ENCODE results near the gene LTB4R. TPM values are rescaled to one million over a fixed set of nuclear protein-coding genes. Genes with fewer than 3 reads are reported as not detected.
A peak's percentile ranks its signal among the peaks of the same experiment; 100 is the strongest.

The LTB4R gene
- total RNA-seq, 1 donor from 2014 or later: 1.3 TPM

DNA sequence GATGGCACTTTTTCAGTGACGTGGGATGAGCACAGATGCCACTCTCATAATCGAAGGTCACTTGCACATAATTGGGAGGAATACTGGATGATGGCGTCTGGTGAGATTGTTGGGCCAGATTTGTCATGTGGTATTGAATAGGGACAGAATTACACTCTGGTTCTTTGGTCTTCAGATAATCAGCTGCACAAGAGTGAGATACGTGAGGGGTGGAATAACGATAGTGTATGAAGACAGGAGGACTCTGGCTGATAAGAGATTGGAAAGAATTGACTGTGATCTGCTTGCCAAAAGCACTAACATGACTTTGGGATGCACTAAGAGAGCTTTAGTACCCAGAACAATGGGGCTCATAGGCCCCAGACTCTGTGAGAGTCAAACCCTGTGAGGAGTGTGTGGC, 32.9 kb upstream of the LTB4R start:
- DNase-seq (ENCODE audit: low read depth): no peak

DNA sequence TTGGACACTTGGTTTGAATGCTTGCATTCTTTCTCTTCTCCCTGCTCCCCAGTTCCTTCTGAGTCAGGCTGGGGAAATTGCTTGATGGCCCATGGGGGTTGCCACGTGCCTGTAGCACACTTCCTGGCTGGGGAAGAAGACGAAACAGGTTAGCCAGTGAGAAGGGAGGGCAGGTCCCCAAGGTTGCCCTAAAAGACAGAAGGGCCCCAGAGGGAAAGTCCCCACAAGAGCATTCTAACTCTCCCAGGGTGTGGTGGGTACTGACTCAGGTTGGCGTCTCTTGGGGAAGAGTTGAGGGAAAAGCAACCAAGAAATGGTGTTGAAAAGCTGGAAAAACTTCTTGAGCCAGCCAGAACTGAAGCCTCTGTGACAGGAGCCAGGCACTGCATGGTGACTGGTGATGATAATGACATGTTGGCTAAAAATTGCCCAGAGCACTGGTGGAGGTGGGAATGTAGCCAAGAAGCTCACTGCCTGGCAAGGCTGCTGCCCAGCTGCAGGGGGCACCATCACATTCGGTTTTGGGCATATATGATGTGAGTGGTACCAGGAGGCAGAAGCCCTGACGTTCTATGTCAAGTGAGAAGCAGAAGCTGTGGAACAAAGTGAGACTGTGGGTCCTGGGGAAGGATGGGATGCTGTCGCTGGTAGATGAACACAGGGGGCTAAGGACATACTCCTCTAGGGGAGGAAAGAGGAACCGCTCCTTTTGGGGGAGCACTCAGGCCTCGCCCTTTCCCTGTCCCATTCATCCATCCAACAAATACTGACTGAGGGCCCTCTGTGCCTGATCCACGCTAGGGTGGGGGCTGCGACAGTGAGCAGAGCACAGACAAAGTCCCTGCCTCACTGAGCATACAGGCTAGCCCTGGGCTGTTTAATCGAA, 31.8 kb upstream of the LTB4R start:
- peak; percentile 25 for DNase-seq (ENCODE audit: low read depth)

DNA sequence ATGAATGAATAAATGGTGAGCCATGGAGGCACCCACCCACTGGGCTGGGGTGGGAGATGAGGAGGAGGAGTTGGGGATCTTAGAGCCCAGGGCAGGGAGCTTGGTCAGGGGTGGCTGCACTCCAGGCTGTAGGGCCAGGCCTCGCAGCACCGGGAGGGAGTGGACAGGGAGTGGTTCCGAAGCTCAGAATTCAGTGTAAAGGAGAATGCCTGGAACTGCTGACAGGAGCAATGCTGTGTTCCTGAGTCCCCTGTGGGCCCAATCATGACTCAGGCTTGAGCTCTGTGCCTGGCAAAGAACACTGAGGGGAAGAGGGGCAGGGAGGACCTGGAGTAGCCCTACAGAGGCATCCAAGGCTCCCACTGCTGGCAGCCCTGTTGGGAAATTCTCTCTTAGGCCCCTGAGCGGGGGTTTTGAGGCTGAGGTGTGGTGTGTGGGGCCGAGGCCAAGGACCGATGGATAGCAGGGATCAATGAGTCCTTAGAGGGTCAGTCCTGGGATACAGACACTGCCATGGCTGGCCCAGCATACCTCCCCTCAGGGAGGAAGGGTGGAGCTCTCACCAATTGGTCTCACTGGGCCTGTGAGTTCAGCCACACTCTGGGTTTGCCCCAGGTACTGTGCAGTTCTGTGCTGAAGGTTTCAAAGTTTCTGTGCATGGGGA, 30.4 kb upstream of the LTB4R start:
- DNase-seq (ENCODE audit: low read depth): peak; percentile 11

DNA sequence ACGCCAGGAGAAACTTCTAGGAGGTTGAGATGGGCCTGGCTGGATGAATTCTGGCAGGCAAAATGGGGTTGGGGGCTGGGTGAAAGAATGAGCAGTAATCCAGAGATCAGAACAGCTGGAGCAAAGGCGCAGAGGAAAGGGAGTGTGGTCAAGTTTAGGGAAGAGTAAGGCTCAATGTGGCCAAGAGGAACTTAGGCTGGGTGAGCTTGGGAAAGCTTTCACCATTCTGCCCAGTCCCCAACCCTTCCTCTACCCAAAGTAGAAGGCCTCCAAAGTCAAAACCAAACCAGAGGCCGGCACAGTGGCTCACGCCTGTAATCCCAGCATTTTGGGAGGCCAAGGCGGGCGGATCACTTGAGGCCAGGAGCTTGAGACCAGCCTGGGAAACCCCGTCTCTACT, 29.7 kb upstream of the LTB4R start:
- DNase-seq (ENCODE audit: low read depth): no peak

DNA sequence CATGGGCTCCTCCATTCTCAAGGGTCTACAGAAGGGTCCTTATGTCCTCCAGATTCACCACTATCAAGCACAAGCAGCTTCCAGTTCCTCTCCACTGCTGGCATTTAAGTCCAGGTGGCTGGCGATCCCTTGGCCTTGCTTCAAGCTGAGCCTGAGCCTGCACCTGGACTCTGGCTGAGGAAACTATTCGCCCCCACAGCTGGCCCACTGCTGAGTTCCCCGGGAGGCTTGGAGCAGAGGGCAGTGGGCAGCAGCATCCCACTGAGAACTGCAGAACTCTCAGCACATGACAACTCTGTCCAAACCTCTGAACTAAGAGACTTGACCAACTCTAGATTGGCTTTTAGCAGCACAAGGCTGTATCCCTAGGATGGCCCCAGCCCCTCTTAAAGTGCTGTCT, 28.6 kb upstream of the LTB4R start:
- no peak for DNase-seq (ENCODE audit: low read depth)

DNA sequence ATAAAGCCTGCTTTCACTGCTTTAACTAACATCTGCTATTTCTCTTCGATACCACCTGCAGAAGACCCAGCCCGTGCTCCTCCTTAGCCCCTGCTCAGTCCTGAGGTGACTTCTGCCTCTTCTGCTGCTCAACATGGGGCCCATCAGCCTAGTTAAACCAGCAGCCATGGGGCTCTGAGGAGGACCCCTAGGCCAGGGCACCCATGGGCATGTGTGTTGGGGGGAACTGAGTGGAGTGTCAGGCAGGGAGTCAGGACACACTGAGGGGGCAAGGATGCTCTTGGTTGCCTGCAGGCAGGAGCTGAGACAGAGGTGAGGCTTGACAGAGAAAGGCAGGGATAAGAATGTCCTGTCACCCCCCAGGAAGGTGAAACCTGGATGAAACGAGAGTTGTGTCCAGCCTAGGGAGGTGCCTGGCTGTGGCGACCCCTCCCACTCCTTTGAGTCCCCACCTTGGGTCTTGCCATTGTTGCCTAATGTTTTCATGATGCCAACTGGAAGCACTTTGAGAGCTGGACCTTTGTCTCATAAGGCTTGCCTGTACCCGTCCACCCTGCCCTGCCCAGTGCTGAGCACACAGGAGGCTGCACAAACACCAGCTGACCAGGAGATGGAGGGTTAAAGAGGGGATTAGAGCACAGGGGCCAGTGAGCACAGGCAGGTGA, 27.4 kb upstream of the LTB4R start:
- DNase-seq (ENCODE audit: low read depth): no peak

DNA sequence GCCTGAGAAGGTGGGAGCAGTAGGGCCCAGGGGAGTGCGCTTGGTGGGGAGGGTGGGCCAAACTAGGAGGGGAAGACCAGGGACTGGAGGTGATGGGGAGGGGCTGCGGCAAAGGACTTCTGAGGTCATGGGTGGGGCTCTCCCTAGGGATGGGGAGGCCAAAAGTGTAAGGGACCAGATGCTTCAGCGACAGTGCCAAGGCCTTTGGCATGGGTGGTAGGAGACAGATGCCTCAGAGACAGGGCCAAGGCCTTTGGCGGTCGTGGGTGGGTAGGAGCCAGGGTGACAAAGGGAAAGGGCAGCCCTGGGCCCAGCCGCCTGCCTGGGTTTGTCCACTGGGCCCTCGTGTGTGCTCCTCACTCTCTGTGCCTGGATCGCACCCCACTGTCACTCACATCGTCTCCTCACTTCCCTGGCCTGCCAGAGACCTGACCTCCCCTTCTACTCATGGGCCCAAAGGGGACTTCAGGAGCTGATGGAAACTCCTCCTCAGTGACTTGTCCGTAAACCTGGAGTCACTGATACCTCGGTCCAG, 26.7 kb upstream of the LTB4R start:
- no peak for DNase-seq (ENCODE audit: low read depth)

DNA sequence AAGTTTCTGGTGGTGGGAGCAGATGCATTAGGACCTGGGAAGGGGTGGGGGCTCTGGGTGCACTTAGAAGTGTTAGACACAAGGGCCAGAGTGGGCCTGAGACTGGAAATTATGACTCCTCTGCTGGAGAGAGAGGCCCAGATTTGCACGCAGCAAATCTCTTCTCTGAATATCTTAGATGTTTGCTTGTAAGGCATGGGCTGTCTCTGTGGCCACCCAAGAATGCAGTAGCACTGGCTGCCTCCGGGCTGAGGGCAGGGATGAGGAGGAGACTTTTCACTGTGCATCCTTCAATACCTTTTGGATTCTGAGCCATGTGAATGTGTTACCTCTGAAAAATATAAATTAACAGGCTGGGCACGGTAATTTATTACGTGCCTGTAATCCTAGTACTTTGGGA, 26.0 kb upstream of the LTB4R start:
- no peak for DNase-seq (ENCODE audit: low read depth)

DNA sequence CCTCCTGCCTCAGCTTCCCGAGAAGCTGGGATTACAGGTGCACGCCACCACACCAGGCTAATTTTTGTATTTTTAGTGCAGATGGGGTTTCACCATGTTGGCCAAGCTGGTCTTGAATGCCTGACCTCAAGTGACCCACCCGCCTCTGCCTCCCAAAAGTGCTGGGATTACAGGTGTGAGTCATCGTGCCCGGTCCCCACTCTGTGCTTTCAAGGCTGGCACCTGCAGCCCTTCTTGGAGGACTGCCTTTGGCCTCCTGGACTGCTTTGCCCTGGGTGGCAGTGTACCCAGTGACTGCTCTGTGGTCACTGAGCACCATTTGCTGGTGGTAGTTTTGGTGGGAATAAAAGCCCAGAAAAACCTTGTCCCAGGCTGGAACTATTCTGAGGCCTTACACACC, 24.3 kb upstream of the LTB4R start:
- DNase-seq (ENCODE audit: low read depth): no peak

DNA sequence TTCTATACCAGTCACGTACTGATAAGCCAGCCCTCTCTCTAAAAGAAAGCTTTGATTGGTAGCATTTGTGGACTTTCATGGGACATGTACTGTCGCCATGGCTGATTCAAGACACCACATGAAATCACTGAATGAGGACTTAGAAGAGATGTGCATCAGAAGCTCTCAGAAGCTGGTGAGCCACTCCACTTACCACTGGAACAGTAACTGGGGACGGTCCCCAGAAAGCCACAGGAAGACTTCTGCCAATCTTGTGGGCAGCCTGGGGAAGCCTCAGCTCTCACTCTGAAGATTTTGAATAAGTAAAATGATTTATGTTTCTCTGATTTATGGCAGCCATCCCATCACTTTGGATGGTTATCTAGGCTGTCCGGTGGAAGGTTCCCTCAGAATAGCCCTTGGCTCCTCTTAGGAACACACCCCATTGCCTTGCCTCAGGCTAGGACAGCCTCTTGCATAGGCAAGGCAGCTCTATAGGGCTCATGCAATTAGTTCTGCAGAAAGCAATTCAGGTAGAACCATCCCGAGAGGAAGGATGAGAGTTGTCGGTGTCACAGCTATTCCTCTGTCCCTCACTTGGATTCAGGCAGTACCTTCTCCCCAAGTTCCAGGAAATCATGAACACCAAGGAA, 21.5 kb upstream of the LTB4R start:
- no peak for DNase-seq (ENCODE audit: low read depth)

DNA sequence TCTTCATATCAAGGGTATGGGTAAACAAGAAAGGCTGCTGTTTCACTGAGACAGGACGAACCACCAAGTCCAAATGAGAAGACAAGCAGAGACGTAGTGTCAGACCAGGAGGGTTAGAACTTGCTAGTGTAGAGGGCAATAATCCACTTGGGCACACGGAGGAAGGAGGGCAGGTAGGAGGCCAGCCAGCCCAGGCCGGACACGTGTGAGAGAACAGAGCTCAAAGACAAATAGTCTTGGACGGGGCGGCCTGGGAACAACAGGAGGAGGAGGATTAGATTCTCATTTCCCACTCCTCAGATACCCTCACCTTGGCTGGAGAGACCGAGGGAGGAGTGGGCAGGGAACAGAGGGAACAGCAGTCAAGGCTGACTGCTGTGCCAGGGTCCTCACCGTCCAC, 20.6 kb upstream of the LTB4R start:
- no peak for DNase-seq (ENCODE audit: low read depth)

DNA sequence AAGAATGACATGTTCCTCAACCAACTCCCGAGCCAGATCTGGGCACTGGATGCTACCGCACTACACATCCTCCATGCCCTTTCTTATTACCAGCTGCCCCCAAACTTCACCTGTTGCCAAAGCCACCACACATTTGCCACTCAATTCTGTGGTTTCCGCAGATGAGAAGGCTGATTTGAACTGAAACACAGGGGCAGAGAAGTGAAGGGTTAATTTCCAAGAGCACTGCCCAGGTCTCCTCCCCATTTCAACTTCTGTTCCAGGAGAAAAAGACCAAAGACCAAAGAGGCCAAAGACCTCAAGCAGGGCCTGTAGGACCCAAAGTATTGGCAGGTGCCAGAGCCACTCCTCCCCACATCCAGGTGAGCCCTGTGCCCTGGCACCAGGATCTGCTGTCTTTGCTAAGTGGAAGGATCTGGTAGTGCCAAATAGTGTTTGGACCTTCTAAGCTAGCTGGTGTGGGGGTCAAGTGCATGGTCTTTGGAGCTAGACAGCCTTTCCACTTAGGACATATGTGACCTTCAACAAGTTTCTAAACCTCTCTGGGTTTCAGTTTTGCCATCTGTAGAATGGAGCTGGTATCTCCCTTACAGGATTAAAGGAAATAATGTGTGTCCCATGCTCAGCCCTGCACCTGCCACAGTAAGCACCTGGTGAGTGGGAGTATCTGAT, 19.7 kb upstream of the LTB4R start:
- DNase-seq (ENCODE audit: low read depth): no peak

DNA sequence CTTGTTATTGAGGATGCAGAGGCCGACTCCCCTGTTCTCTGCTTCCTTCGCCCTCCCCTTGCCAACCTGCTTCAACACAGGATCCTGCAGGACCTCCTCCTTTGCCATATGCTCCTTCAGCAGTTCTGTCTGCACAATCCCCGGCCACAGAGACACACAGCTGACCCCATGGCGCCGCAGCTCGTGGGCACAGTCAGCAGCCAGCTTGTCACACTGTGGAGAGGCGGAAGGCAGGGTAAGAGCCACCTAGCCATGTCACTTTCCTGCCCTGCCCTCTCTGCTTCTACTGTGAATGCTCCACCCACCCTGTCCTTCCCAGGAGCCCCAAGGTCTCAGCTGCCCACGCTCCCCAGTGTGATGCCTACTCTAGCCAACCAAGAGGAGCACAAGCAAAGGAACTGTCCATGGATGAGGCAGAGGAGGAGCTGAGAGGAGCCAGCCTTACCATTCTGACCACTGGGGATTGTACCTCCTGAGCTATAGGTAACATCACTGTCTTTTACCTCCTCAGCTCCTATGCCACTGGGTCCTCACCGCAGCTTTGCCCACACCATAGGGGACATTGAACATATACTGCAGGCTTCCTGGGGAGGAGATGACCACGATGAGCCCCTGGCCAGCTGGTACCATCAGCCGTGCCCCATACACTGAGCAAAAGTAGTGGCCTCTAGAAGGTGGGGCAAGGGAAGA, 19.0 kb upstream of the LTB4R start:
- DNase-seq (ENCODE audit: low read depth): no peak

DNA sequence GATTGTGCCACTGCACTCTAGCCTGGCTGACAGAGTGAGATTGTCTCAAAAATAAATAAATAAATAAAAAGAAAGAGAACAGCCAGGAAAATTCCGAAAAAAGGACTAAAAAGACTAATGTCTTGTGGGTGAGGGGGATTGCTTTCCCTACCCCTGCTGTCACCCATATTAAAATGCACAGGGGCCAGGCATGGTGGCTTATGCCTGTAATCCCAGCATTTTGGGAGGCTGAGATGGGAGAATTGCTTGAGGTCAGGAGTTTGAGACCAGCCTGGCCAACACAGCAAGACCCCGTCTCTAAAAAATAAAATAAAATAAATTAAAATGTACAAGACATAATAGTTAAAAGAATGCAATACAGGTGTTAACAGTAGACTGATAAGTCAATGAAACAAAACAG, 17.8 kb upstream of the LTB4R start:
- DNase-seq (ENCODE audit: low read depth): no peak

DNA sequence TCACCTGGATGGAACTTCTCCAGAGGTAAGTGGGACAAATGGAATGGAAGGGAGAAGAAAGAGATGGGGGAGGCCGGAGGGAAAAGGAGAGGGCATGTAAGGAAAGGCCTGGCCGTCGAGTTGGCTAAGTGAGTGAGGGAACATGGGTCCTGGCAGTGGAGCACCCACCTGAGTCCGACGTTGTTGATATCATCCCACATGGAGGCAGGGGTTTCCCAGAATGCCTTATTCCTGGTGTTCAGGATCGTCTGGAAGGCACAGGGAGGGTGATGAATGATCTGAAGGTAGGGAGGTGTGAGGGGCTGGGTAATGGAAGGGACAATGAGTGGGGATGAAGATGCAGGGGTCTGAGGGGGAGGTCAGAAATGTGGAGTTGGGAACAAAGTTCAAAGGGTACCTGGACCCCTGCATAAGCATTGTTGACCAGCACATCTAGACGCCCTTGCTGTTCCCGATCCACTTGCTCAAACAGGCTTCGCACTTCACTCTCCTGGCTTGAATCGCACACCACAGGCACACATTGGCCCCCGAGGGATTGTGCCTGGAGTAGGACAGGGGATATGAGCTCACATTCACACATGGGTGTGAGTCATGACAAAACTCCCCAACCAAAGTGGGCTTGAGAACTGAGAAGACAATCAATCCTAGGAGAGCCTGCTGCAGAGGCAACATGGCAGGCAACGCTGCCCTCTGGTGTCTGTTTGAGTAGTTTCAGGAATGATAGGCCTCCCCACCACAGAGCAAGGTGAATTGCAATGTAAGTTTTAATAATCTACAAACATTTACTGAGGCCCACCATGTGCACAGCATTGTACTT, 14.8 kb upstream of the LTB4R start:
- DNase-seq (ENCODE audit: low read depth): peak; percentile 89

DNA sequence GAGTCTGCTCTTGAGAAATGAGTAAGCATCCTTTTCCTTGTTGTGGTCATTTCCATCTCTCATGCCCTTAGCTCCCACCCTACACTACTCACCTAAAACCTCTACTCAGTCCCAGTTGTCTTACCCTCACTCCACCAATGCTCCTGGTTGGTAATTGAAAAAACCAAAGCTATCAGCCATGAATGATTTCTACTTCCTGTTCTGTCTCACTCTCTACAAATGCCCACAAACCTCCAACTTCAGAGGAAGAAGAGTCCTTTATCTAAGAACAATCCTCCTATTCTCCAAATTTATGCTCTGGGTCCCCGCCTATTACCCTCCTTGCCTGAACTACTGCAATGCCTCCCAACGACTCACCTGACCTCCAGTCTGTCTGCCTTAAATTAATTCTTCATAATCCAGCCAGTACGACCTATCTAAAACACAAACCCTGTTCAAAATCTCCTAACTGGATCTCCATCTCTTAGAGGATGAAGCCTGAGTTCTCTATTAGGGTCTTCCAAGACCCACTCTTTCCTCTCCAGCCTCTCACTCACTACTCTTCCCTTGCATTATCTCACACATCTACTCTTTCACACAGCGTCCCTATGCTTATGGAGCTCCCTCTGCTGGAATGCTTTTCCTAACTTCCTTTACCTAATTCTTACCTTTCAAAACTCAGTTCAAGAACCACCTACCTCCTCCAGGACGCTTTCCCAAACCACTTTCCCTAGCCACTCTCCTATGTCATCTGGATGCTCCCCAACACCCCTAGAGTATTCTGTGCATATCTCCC, 13.9 kb upstream of the LTB4R start:
- DNase-seq (ENCODE audit: low read depth): peak; percentile 49

DNA sequence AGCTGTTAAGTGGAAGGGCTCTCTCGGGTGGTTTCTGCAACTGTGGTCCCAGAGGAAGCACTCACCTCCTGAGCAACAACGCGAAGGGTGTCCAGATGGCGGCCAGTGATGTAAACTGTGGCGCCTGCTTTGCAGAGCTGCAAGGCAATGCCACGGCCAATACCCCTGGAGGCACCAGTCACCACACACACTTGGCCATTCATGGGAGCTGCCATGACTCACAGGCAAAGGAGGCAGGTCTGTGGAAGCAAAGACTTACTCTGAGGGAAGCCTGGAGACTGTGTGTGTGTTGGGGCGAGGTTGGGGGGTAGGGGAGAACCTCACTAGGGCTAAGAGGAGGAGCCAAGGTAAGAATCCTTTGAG, 12.4 kb upstream of the LTB4R start:
- peak; percentile 73 for DNase-seq (ENCODE audit: low read depth)

DNA sequence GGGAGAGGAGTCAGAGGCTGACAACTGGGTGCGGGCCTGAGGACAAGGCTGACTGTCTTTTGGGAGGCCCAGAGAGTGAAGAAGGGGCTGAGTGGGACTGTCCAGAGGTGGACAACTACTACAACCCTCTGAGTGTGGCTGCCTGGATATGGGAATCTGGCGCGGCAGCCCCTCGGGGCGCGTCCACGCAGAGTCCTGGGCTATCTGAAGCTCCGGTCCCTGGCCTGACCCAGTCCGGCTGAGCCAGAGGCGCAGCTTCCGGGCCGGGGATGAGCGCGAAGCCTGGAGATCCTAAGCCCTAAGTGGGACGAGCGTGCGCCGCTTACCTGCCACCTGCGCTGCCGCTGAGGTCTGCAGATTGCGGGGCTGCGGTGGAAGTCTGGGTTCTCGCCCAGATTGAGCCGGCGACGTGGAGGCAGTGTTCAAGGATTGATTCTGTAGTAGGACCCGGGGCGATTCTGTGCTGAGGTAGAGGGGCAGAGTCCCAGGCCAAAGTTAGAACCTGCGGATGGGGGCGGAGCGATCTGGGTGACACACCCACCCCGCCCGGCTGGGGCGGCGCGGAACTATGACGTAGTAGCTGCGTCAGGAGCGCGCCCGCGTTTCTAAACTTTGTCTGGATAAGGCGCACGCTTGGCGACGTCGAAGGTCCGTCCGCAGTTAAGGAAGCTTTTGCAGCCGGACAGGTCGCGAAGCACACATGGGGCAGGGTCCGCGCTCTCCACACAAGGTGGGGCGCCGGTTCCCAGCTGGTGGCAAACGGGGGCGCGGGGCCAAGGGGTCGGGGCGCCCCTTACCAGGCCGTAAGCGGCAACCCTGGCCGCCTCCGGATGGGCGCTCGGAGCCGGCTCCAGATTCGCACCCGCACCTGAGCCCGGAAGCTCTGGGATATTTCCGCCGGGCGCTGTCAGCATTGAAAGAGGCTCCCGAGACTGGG, 11.8 kb upstream of the LTB4R start, which contains the start of the genes DHRS1 and NOP9:
TSS of gene DHRS1 (minus strand) at position 526 of the 937 bp plus-strand sequence. CDS start 674 bp downstream, outside the sequence.
TSS of gene NOP9 (plus strand) at position 596 of the 937 bp plus-strand sequence. CDS start at position 701, 105 bp downstream.
- DNase-seq (ENCODE audit: low read depth): peak; percentile 68
